Vagina (tissue), 2 donors: ENCODE data around the gene NRXN3.

Experiments
- POLR2A ChIP-seq, 2 donors: fragments of 450-650 bp; IDR thresholded peaks; one replicate each; pipeline ENCODE4 v1.6.1; 2017; ENCODE audit warnings: antibody characterized with exemption in 2 of 2, mild to moderate bottlenecking in 2 of 2, moderate library complexity in 2 of 2
- POLR2AphosphoS5 ChIP-seq, 2 donors: sonication (generic); formaldehyde crosslinking; IDR thresholded peaks; one replicate each; pipeline ENCODE4 v1.9.0; 2017; ENCODE audit warnings: antibody characterized with exemption in 2 of 2, mild to moderate bottlenecking in 2 of 2, low read depth in 1 of 2; ENCODE audit not compliant: insufficient read depth in 1 of 2
- TF ChIP-seq, protein P1 (sequence below), 3 experiments: fragments of 450-650 bp in 2 of 3; fragments of 200-600 bp in 1 of 3; sonication (generic) in 1 of 3; IDR thresholded peaks; one replicate each; pipeline ENCODE4 v1.5.1; 2017 to 2019; ENCODE audit warnings: antibody characterized with exemption in 3 of 3, mild to moderate bottlenecking in 2 of 3, moderate library complexity in 2 of 3

GRCh38 chr14:78683206-78683605 is 513.0 kb downstream of the NRXN3 start:
- TF ChIP-seq, protein P1, sequence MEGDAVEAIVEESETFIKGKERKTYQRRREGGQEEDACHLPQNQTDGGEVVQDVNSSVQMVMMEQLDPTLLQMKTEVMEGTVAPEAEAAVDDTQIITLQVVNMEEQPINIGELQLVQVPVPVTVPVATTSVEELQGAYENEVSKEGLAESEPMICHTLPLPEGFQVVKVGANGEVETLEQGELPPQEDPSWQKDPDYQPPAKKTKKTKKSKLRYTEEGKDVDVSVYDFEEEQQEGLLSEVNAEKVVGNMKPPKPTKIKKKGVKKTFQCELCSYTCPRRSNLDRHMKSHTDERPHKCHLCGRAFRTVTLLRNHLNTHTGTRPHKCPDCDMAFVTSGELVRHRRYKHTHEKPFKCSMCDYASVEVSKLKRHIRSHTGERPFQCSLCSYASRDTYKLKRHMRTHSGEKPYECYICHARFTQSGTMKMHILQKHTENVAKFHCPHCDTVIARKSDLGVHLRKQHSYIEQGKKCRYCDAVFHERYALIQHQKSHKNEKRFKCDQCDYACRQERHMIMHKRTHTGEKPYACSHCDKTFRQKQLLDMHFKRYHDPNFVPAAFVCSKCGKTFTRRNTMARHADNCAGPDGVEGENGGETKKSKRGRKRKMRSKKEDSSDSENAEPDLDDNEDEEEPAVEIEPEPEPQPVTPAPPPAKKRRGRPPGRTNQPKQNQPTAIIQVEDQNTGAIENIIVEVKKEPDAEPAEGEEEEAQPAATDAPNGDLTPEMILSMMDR (IDR thresholded peaks at IDR 0.05) = no peak
- TF ChIP-seq POLR2A (IDR thresholded peaks at IDR 0.05) (no peak), POLR2AphosphoS5 (IDR thresholded peaks at IDR 0.05; ENCODE audit: insufficient read depth in 1 of 2, low read depth in 1 of 2) (no peak)
